GM23338 (cell line): ENCODE results near the gene ALDH2.

Experiments used
- CREB1 ChIP-seq: fragments of 250-450 bp; sonication (Bioruptor Pico); IDR thresholded peaks from 2 replicates; pipeline ENCODE4 v1.5.0; 2020; ENCODE audit warnings: low read depth, mild to moderate bottlenecking, moderate library complexity
- CTCF ChIP-seq, 2 experiments: fragments of 200-600 bp in 1 of 2; sonication (generic) in 1 of 2; conservative IDR thresholded peaks; 2 replicates each; pipeline versions ENCODE4 v1.5.1 to v1.6.1; 2016 to 2017; ENCODE audit warnings: antibody characterized with exemption in 2 of 2, low read depth in 2 of 2, mild to moderate bottlenecking in 2 of 2, moderate library complexity in 1 of 2
- EZH2 ChIP-seq: fragments of 200-600 bp; sonication (generic); IDR thresholded peaks from one replicate; pipeline ENCODE4 v1.8.0; 2017; ENCODE audit warnings: antibody characterized with exemption, mild to moderate bottlenecking, low read depth; ENCODE audit not compliant: unreplicated experiment
- POLR2AphosphoS5 ChIP-seq: IDR thresholded peaks from 2 replicates; pipeline ENCODE4 v1.6.1; 2016; ENCODE audit warnings: antibody characterized with exemption, low read depth
- REST ChIP-seq: IDR thresholded peaks from one replicate; pipeline ENCODE4 v1.6.1; 2018; ENCODE audit warnings: antibody characterized with exemption; ENCODE audit not compliant: unreplicated experiment
- ZNF331 ChIP-seq: fragments of 250-450 bp; sonication (Bioruptor Pico); IDR thresholded peaks from 2 replicates; pipeline ENCODE4 v1.5.0; 2020; ENCODE audit warnings: low read depth, mild to moderate bottlenecking, moderate library complexity

DNA sequence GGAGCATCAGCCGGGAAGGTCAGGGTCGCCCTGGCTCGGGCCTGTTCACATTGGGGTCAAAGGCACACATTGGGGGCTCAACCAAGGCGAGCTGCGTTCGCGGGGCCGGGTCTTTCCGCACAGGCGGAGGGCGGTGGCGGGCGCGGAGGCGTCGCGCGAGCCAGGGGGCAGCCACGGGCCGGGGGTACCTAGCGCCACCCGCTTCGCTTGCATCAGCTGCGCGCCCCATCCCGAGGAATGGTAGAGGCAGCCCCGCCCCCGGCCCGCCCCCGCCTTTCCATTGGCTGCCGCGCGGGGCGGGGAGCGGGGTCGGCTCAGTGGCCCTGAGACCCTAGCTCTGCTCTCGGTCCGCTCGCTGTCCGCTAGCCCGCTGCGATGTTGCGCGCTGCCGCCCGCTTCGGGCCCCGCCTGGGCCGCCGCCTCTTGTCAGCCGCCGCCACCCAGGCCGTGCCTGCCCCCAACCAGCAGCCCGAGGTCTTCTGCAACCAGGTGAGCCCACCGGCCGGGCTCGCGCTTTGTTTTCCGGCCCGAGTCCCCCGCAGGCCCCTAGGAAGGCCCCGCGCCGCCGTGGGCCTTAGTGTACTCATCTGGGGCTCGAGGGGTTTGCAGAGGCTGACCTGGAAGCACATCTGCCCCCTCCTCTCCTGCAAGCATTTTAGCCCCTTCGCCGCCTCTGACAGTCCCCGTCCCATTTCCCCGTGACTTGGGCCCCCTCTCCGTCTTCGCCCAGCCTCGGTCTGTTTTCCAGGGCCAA lies at the start of gene ALDH2:
- TF ChIP-seq CTCF (conservative IDR thresholded peaks at IDR 0.05; ENCODE audit: low read depth in 2 of 2), result peak in 1 of 2 experiments; percentile 23; a peak in 1 of 4 replicates
- TF ChIP-seq CREB1, result peak; percentile 23; the same call in 1 of the 2 replicates
- TF ChIP-seq EZH2, result no peak
- peak; percentile 92 for TF ChIP-seq POLR2AphosphoS5
- TF ChIP-seq ZNF331 (CRISPR knock-in tag), result no peak
- no peak for TF ChIP-seq REST
